Heart left ventricle (tissue), 13 donors: ENCODE results near the gene OGDH.

ENCODE experiments used
- POLR2A ChIP-seq, 2 donors: fragments of 450-650 bp; IDR thresholded peaks; one replicate each; pipeline ENCODE4 v1.6.1; 2017; ENCODE audit warnings: antibody characterized with exemption in 2 of 2, mild to moderate bottlenecking in 2 of 2, moderate library complexity in 2 of 2
- TF ChIP-seq, protein P1 (sequence below), 12 donors: fragments of 200-600 bp; sonication (generic) in 4 of 12; IDR thresholded peaks; one replicate each; pipeline versions ENCODE4 v1.5.0 to v1.8.0; 2018 to 2022; ENCODE audit warnings: antibody characterized with exemption in 12 of 12, mild to moderate bottlenecking in 5 of 12
- donor health status: ischemic (EF 13 %, LVEDD 7.1; RV severe dilation, severe dysfunction).
- donor health status: DM: no; HTN: yes; CAD: no.
- donor health status: DM: no; HTN: no; CAD: no.
- donor health status: ischemic (EF 25% LVEDD 6.9; RV normal size, moderate dysfunction).
- donor health status: ischemic (EF 25% LVEDD 5.7; RV mildly dilated, moderate dysfunction).
- donor health status: ischemic (EF 35%, LVEDD 5.7; RV mildly dilated, moderate dysfunction).
- donor health status: nonischemic (EF 11% LVEDD 7.7; RV severe dilation, severe dysfunction).
- donor health status: DM: yes; HTN: yes; CAD: no.
- donor health status: PGD.
- donor health status: ischemic (EF 29% LVEDD 5.4; RV normal size, mild dysfunction).
- donor health status: nonischemic (EF 23%, LVEDD 6.1; RV moderate dilation, normal function).

DNA sequence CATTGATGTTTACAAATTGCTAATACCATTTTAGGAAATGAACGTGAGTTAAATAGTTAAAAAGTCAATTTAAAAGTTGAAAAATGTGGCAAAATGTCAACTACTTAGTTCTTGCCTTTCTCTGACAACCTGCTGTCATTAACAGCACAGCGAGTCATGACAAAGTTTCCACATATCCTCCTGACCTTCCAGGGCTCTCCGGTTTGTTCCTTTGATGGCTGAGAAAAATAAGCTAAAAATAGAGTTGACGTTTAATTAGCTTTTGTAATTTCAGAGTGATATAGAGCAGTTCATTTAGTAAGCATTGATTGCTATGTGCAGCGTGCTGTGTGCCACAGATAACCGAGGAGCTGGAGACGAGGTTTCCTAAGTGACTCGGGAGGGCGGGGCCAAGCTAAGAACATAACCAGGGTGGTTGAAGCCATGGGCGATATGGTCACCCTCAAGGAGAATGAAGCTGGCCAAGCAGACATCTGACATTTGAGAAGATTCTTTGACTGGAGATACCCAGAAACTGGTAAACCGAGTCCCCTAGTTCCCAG, 47.9 kb downstream of the OGDH start:
- TF ChIP-seq, protein P1, sequence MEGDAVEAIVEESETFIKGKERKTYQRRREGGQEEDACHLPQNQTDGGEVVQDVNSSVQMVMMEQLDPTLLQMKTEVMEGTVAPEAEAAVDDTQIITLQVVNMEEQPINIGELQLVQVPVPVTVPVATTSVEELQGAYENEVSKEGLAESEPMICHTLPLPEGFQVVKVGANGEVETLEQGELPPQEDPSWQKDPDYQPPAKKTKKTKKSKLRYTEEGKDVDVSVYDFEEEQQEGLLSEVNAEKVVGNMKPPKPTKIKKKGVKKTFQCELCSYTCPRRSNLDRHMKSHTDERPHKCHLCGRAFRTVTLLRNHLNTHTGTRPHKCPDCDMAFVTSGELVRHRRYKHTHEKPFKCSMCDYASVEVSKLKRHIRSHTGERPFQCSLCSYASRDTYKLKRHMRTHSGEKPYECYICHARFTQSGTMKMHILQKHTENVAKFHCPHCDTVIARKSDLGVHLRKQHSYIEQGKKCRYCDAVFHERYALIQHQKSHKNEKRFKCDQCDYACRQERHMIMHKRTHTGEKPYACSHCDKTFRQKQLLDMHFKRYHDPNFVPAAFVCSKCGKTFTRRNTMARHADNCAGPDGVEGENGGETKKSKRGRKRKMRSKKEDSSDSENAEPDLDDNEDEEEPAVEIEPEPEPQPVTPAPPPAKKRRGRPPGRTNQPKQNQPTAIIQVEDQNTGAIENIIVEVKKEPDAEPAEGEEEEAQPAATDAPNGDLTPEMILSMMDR (IDR thresholded peaks at IDR 0.05) = no peak
- peak in 1 of 2 donors; percentile 24 for TF ChIP-seq POLR2A (IDR thresholded peaks at IDR 0.05)
